Measurements from ENCODE around the gene TRIM27.

Gene TRIM27

DNA sequence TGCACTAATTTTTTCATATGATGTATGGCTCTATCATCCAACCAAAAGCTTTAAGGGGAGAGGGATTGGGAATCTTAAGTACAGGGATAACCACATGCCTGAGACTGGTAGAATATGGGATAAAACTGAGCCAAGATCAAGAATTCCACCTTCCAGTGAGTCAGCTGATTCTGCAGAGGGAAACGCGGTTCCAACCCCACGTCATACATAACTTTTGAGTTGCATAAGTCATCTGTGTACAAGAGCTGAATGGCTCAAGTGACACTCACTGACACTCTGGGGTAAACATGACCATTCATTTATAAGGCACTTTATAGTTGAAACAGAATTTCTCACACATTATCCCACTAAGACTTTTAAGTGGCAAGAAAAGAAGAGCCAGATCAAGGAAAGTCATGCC is 16.4 kb downstream of the TRIM27 start:
- H3K4me1 ChIP-seq (ENCODE audit: insufficient read depth, low read length): no peaks in the 10 kb centered on the region
- H3K4me3 ChIP-seq (ENCODE audit: low read depth in 1 of 2, low read length in 2 of 2): no peak overlapping the region
- H4K20me1 ChIP-seq (ENCODE audit: insufficient read depth, low read length): peaks cover 5% of the 10 kb centered on the region; the same call in 1 of the 2 replicates
- no peak overlapping the region for H3K9ac ChIP-seq (ENCODE audit: low read depth, low read length)
- H3K36me3 ChIP-seq (ENCODE audit: insufficient read depth, low read length): peaks cover 99% of the 10 kb centered on the region
- TF ChIP-seq EZH2 (IDR thresholded peaks at IDR 0.05; ENCODE audit: borderline replicate concordance, low read depth, low read length, severe bottlenecking): no peak
- TF ChIP-seq, protein P1, sequence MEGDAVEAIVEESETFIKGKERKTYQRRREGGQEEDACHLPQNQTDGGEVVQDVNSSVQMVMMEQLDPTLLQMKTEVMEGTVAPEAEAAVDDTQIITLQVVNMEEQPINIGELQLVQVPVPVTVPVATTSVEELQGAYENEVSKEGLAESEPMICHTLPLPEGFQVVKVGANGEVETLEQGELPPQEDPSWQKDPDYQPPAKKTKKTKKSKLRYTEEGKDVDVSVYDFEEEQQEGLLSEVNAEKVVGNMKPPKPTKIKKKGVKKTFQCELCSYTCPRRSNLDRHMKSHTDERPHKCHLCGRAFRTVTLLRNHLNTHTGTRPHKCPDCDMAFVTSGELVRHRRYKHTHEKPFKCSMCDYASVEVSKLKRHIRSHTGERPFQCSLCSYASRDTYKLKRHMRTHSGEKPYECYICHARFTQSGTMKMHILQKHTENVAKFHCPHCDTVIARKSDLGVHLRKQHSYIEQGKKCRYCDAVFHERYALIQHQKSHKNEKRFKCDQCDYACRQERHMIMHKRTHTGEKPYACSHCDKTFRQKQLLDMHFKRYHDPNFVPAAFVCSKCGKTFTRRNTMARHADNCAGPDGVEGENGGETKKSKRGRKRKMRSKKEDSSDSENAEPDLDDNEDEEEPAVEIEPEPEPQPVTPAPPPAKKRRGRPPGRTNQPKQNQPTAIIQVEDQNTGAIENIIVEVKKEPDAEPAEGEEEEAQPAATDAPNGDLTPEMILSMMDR (IDR thresholded peaks at IDR 0.05; ENCODE audit: borderline replicate concordance, extremely low read depth, low read length, poor library complexity, severe bottlenecking): no peak
- H2AFZ ChIP-seq (ENCODE audit: low read depth, low read length): no peak overlapping the region
- peaks cover 3% of the 10 kb centered on the region; the same call in 1 of the 2 replicates for H3K79me2 ChIP-seq (ENCODE audit: insufficient read depth, low read length)
- DNase-seq: no peak
- H3K9me3 ChIP-seq (ENCODE audit: insufficient read depth, low read length, severe bottlenecking): no peaks in the 10 kb centered on the region
- H3K27me3 ChIP-seq (ENCODE audit: insufficient read depth, low read length, poor library complexity): no peaks in the 10 kb centered on the region
- no peak for ATAC-seq (ENCODE audit: insufficient read depth, low read depth)
- H3K27ac ChIP-seq (ENCODE audit: low read length): no peak overlapping the region
- H3K4me2 ChIP-seq (ENCODE audit: insufficient read depth, low read length): no peak overlapping the region

GRCh38 chr6:28906669-28907068 is 17.1 kb downstream of the TRIM27 start:
- Histone ChIP-seq H4K20me1 (ENCODE audit: insufficient read depth, low read length) (peaks cover 5% of the 10 kb centered on the region; the same call in 1 of the 2 replicates), H3K79me2 (ENCODE audit: insufficient read depth, low read length) (no peaks in the 10 kb centered on the region; the same call in 1 of the 2 replicates), H3K27ac (ENCODE audit: low read length) (no peak overlapping the region), H2AFZ (ENCODE audit: low read depth, low read length) (no peak overlapping the region), H3K4me3 (ENCODE audit: low read depth in 1 of 2, low read length in 2 of 2) (no peak overlapping the region), H3K4me1 (ENCODE audit: insufficient read depth, low read length) (no peaks in the 10 kb centered on the region), H3K27me3 (ENCODE audit: insufficient read depth, low read length, poor library complexity) (no peaks in the 10 kb centered on the region), H3K36me3 (ENCODE audit: insufficient read depth, low read length) (peaks cover 99% of the 10 kb centered on the region), H3K9ac (ENCODE audit: low read depth, low read length) (no peak overlapping the region), H3K9me3 (ENCODE audit: insufficient read depth, low read length, severe bottlenecking) (no peaks in the 10 kb centered on the region), H3K4me2 (ENCODE audit: insufficient read depth, low read length) (no peak overlapping the region)
- ATAC-seq (ENCODE audit: insufficient read depth, low read depth) (no peak), DNase-seq (no peak)
- TF ChIP-seq, protein P1 (IDR thresholded peaks at IDR 0.05; ENCODE audit: borderline replicate concordance, extremely low read depth, low read length, poor library complexity, severe bottlenecking): no peak
- TF ChIP-seq EZH2 (IDR thresholded peaks at IDR 0.05; ENCODE audit: borderline replicate concordance, low read depth, low read length, severe bottlenecking): no peak

- H3K4me2 ChIP-seq (ENCODE audit: insufficient read depth, low read length): no peak overlapping the region
- H3K9me3 ChIP-seq (ENCODE audit: insufficient read depth, low read length, severe bottlenecking): no peaks in the 10 kb centered on the region
- no peaks in the 10 kb centered on the region for H3K27me3 ChIP-seq (ENCODE audit: insufficient read depth, low read length, poor library complexity)
- no peak overlapping the region for H3K4me3 ChIP-seq (ENCODE audit: low read depth in 1 of 2, low read length in 2 of 2)
- no peak overlapping the region for H3K27ac ChIP-seq (ENCODE audit: low read length)
- no peak for DNase-seq
- no peaks in the 10 kb centered on the region for H3K79me2 ChIP-seq (ENCODE audit: insufficient read depth, low read length)
- H3K4me1 ChIP-seq (ENCODE audit: insufficient read depth, low read length): no peaks in the 10 kb centered on the region; the same call in 1 of the 2 replicates
- no peak overlapping the region for H2AFZ ChIP-seq (ENCODE audit: low read depth, low read length)
- no peak overlapping the region for H3K9ac ChIP-seq (ENCODE audit: low read depth, low read length)
- H3K36me3 ChIP-seq (ENCODE audit: insufficient read depth, low read length): peaks cover 83% of the 10 kb centered on the region
- no peak for TF ChIP-seq EZH2 (IDR thresholded peaks at IDR 0.05; ENCODE audit: borderline replicate concordance, low read depth, low read length, severe bottlenecking)
- TF ChIP-seq, protein P1 (IDR thresholded peaks at IDR 0.05; ENCODE audit: borderline replicate concordance, extremely low read depth, low read length, poor library complexity, severe bottlenecking): no peak
- H4K20me1 ChIP-seq (ENCODE audit: insufficient read depth, low read length): peaks cover 5% of the 10 kb centered on the region; the same call in 1 of the 2 replicates
- no peak for ATAC-seq (ENCODE audit: insufficient read depth, low read depth)
These were observed 20.1 kb downstream of the TRIM27 start for GRCh38 chr6:28903686-28904085.
